ENCODE results near the gene TIMM22. TPM values are rescaled to one million over a fixed set of nuclear protein-coding genes. Genes with fewer than 3 reads are reported as not detected.

The TIMM22 gene
- total and polyA plus RNA-seq, 10 donors, result 5.1 to 14.3 (median 11.0) TPM

DNA sequence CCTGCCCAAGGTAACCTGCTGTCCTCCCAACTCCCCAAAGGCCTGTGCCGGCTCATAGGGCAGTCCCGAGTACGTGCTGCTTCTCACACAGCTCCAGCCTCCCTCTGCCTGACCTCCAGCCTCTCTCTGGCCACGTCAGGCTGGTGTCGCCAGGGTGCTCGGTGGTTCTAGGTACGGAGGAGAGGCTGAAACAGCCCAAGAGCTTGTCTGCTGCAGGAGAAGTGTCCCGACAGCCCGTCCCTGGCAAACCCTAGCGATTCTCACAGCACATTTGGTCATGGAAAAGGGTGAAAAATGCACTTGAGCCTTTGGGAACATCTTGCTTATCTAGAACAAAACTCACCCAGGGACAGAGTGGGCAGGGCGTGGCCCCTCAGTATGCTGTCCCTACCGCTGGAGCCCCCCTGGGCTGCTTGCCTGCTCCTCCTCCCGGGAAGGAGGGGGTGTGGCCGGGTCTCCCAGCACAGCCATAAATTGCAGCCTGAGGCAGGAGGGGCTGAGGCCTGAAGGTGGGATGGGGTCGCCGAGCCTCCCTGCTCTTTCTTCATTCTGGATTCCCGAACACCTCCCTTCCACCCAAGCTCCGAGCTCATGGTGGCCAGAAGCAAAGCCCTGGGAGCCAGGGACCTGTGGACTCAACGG, 40.4 kb downstream of the TIMM22 start:
- no peak overlapping the region for H3K4me3 ChIP-seq
- peaks cover 6 to 67% (median 30%) of the 10 kb centered on the region in 6 donors for H3K4me1 ChIP-seq
- TF ChIP-seq POLR2AphosphoS5 (IDR thresholded peaks at IDR 0.05) (no peak), POLR2A (IDR thresholded peaks at IDR 0.05) (no peak)
- TF ChIP-seq, protein P1, sequence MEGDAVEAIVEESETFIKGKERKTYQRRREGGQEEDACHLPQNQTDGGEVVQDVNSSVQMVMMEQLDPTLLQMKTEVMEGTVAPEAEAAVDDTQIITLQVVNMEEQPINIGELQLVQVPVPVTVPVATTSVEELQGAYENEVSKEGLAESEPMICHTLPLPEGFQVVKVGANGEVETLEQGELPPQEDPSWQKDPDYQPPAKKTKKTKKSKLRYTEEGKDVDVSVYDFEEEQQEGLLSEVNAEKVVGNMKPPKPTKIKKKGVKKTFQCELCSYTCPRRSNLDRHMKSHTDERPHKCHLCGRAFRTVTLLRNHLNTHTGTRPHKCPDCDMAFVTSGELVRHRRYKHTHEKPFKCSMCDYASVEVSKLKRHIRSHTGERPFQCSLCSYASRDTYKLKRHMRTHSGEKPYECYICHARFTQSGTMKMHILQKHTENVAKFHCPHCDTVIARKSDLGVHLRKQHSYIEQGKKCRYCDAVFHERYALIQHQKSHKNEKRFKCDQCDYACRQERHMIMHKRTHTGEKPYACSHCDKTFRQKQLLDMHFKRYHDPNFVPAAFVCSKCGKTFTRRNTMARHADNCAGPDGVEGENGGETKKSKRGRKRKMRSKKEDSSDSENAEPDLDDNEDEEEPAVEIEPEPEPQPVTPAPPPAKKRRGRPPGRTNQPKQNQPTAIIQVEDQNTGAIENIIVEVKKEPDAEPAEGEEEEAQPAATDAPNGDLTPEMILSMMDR (IDR thresholded peaks at IDR 0.05 in 8 of 11, conservative IDR thresholded peaks at IDR 0.05 in 3 of 11), result no peak
- intact Hi-C loops (cut with DNase I; ENCODE audit: low total_unique reads), result no loop called here
- no peaks in the 10 kb centered on the region for H3K27me3 ChIP-seq (replicated peaks in 1 of 7)
- peaks cover 0 to 76% (median 6%) of the 10 kb centered on the region in 6 donors for H3K36me3 ChIP-seq
- no peaks in the 10 kb centered on the region for H3K9me3 ChIP-seq
- DNase-seq, result no peak
- WGBS, 5 donors, result 89 to 95% (median 94%) methylated on average over 18 to 19 of the region's 19 CpGs
- H3K27ac ChIP-seq, result no peak overlapping the region

DNA sequence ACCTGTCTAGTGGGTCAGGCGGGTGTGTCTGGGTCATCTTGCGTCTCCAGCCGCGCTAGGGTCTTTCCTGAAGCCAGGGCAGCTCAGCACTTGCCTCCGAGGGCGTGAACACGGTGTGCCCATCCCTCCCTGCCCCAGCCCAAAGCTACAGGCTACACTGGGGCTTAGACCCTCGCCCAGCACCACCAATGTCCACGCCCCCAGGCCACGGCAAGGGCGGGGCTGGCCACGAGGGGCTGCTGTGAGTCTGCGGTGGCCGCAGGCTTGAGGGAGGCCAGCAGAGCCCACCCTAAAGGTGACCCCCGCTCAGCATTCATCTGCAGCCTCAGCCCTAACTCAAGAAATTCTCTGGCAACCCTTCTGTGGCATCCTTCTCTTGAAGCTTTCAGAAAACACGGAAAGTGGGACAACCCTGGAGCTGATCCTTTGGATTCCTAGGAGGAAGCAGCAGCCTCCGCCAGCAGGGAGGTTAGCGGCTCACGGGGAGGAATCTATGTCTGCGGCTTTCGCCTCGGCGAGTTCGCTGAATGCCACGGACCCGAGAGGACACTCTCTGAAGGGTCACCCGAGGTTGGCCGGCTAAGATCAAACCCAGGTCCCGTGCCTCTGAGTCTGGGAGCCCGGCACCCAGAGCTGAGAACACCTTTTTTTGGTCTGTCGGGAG, 41.7 kb downstream of the TIMM22 start:
- intact Hi-C loops (cut with DNase I; ENCODE audit: low total_unique reads), result no loop called here
- H3K27ac ChIP-seq, result peak overlapping the region in 6 of 8 donors; percentile 76 to 86 (median 80)
- peaks cover 6 to 71% (median 32%) of the 10 kb centered on the region in 6 donors for H3K4me1 ChIP-seq

DNA sequence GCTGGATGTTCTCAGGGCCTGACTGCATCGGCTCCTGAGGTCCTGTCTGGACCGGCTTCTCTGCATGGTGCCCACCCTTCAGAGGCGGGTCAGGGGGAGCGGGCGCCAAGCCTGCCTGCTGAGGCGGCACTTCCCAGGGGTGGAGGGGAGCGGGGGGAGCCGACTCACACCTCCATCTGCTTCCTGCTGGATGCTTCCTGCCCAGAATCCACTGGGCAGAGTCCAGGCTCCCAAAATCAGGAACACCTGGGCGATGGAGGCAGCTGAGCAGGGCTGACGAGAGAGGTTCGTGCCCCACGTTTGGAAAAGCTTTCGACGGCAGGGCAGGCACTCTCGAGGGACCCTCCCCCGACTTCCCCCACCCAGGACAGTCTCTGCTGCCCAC, 42.2 kb downstream of the TIMM22 start:
- TF ChIP-seq, protein P1 (IDR thresholded peaks at IDR 0.05 in 8 of 11, conservative IDR thresholded peaks at IDR 0.05 in 3 of 11), result no peak
- TF ChIP-seq POLR2A (IDR thresholded peaks at IDR 0.05), result no peak
- no peak for TF ChIP-seq POLR2AphosphoS5 (IDR thresholded peaks at IDR 0.05)
- Histone ChIP-seq H3K4me1 (peaks cover 6 to 71% (median 32%) of the 10 kb centered on the region in 6 donors), H3K27me3 (replicated peaks in 1 of 7) (no peaks in the 10 kb centered on the region), H3K9me3 (no peaks in the 10 kb centered on the region), H3K36me3 (peaks cover 0 to 78% (median 1%) of the 10 kb centered on the region in 6 donors), H3K27ac (peak overlapping the region; percentile 44 to 86 (median 80)), H3K4me3 (peak overlapping the region in 1 of 8 donors; percentile 3)
- DNase-seq, result no peak
- WGBS, 5 donors, result 61 to 79% (median 70%) methylated on average over 5 to 16 of the region's 16 CpGs
- intact Hi-C loops (cut with DNase I; ENCODE audit: low total_unique reads), result no loop called here

More for the DNA sequence above, 41.7 kb downstream of the TIMM22 start:
- DNase-seq, result no peak
- no peaks in the 10 kb centered on the region for H3K9me3 ChIP-seq
- no peaks in the 10 kb centered on the region for H3K27me3 ChIP-seq (replicated peaks in 1 of 7)
- 81 to 93% (median 87%) methylated on average over 30 to 31 of the region's 31 CpGs for WGBS, 5 donors
- H3K36me3 ChIP-seq, result peaks cover 0 to 76% (median 1%) of the 10 kb centered on the region in 6 donors
- no peak overlapping the region for H3K4me3 ChIP-seq
- TF ChIP-seq, protein P1 (IDR thresholded peaks at IDR 0.05 in 8 of 11, conservative IDR thresholded peaks at IDR 0.05 in 3 of 11), result no peak
- TF ChIP-seq POLR2AphosphoS5 (IDR thresholded peaks at IDR 0.05) (no peak), POLR2A (IDR thresholded peaks at IDR 0.05) (no peak)
